A673 (cell line): Measurements from ENCODE around the gene RABL2B. TPM values are rescaled to one million over a fixed set of nuclear protein-coding genes. Genes with fewer than 3 reads are reported as not detected.
"Not testable (repeated sequence)": the region's sequence is repeated elsewhere in the genome, so short reads cannot be mapped to it uniquely, and the experiment has no call there.

Experiments used
- BruUV-seq: library from RNA; stranded (reverse); fragments of 400-500 nt; replicated peaks from 2 replicates; lab custom pipeline; 2021; lab: Mats Ljungman, UMichigan
- CTCF ChIA-PET: fragments of 300-600 bp; sonication (Branson Sonifier 250); formaldehyde crosslinking; loops from one replicate; lab custom pipeline; 2022; ENCODE audit warnings: antibody characterized with exemption; lab: Charles Lee
- POLR2A ChIA-PET: fragments of 300-600 bp; sonication (Branson Sonifier 250); formaldehyde crosslinking; loops from one replicate; lab custom pipeline; 2022; ENCODE audit warnings: antibody characterized with exemption; ENCODE audit not compliant: low non-redundant PET; lab: Charles Lee
- DNase-seq: peaks from one replicate; pipeline ENCODE4 v3.0.0-alpha.2; 2015; ENCODE audit warnings: low spot score
- H3K27ac ChIP-seq: fragments of 200-600 bp; sonication (generic); 2 replicates; pipeline ENCODE4 v1.5.1; 2016; ENCODE audit warnings: mixed run types, low read depth, mild to moderate bottlenecking, mixed read lengths, antibody characterized with exemption, low read length; ENCODE audit not compliant: poor library complexity, severe bottlenecking
- H3K27me3 ChIP-seq: fragments of 200-600 bp; sonication (generic); replicated peaks from 2 replicates; pipeline ENCODE4 v1.6.1; 2017; ENCODE audit warnings: mixed run types, low read depth, mild to moderate bottlenecking, mixed read lengths, antibody characterized with exemption, low read length; ENCODE audit not compliant: insufficient read depth, poor library complexity
- H3K36me3 ChIP-seq: fragments of 200-600 bp; sonication (generic); 2 replicates; pipeline ENCODE4 v1.6.1; 2016; ENCODE audit warnings: mixed run types, mild to moderate bottlenecking, mixed read lengths, antibody characterized with exemption, low read length; ENCODE audit not compliant: insufficient read depth, poor library complexity, severe bottlenecking
- H3K4me1 ChIP-seq: fragments of 200-600 bp; sonication (generic); 2 replicates; pipeline ENCODE4 v1.6.1; 2017; ENCODE audit warnings: mixed run types, mild to moderate bottlenecking, mixed read lengths, antibody characterized with exemption, low read length; ENCODE audit not compliant: insufficient read depth, poor library complexity, severe bottlenecking
- H3K4me3 ChIP-seq: fragments of 200-600 bp; sonication (generic); 2 replicates; pipeline ENCODE4 v1.5.1; 2016; ENCODE audit warnings: low read depth, mixed run types, mild to moderate bottlenecking, mixed read lengths, low read length; ENCODE audit not compliant: poor library complexity, severe bottlenecking
- H3K9me3 ChIP-seq: fragments of 200-600 bp; sonication (generic); 2 replicates; pipeline ENCODE4 v1.6.1; 2016; ENCODE audit warnings: mixed run types, low read depth, mild to moderate bottlenecking, mixed read lengths, antibody characterized with exemption, low read length; ENCODE audit not compliant: poor library complexity, severe bottlenecking
- CTCF ChIP-seq: fragments of 300-800, 200-600 bp; sonication (generic); conservative IDR thresholded peaks from 2 replicates; pipeline ENCODE4 v1.5.1; 2017; ENCODE audit warnings: low read depth, mild to moderate bottlenecking, antibody characterized with exemption, low read length, moderate library complexity, mixed read lengths
- intact Hi-C: fragments of 100-400 bp; cut with micrococcal nuclease; formaldehyde crosslinking; loops from one replicate; pipeline ENCODE4 v1.10.0; 2022; ENCODE audit not compliant: unreplicated experiment
- total RNA-seq: library from RNA; stranded (reverse); gene quantifications from 2 replicates; pipeline ENCODE4 v1.2.3, GENCODE V29; 2021

Gene RABL2B
- total RNA-seq, 1 experiment from 2014 or later: 36.8 TPM

- H3K4me3 ChIP-seq, H3K4me1 ChIP-seq, H3K27me3 ChIP-seq, BruUV-seq, H3K27ac ChIP-seq, H3K36me3 ChIP-seq, POLR2A ChIA-PET, intact Hi-C loops, H3K9me3 ChIP-seq: not testable (repeated sequence)
- TF ChIP-seq CTCF: peak; percentile 57
- DNase-seq: peak; percentile 77
- CTCF ChIA-PET: interaction anchor here (0.6 kb wide), 1 partner anchor 532 kb away, joined by 4 read pairs; no protein-coding TSS in a partner anchor
Measured at GRCh38 chr22:50775132-50775531, 8.3 kb downstream of the RABL2B start.

- H3K9me3 ChIP-seq, H3K4me1 ChIP-seq, H3K36me3 ChIP-seq, H3K27me3 ChIP-seq, H3K27ac ChIP-seq, intact Hi-C loops, CTCF ChIA-PET, DNase-seq, H3K4me3 ChIP-seq, BruUV-seq, POLR2A ChIA-PET: not testable (repeated sequence)
Measured at GRCh38 chr22:50764288-50764687, 19.1 kb downstream of the RABL2B start.

GRCh38 chr22:50761829-50762228, 21.6 kb downstream of the RABL2B start:
- CTCF ChIA-PET, POLR2A ChIA-PET, H3K27ac ChIP-seq, H3K9me3 ChIP-seq, BruUV-seq, H3K27me3 ChIP-seq, H3K36me3 ChIP-seq, H3K4me1 ChIP-seq, intact Hi-C loops, DNase-seq, H3K4me3 ChIP-seq: not testable (repeated sequence)

GRCh38 chr22:50759597-50760341, 23.7 kb downstream of the RABL2B start:
- H3K4me1 ChIP-seq, H3K27ac ChIP-seq, intact Hi-C loops, H3K27me3 ChIP-seq, CTCF ChIA-PET, BruUV-seq, H3K4me3 ChIP-seq, H3K9me3 ChIP-seq, H3K36me3 ChIP-seq: not testable (repeated sequence)
- POLR2A ChIA-PET: interaction anchor here (0.7 kb wide), 1 partner anchor 234 kb away, joined by 4 read pairs; the partner anchor contains the start of gene SCO2
- DNase-seq: peak; percentile 55

- intact Hi-C loops, POLR2A ChIA-PET, CTCF ChIA-PET, H3K9me3 ChIP-seq, H3K36me3 ChIP-seq, H3K27me3 ChIP-seq, H3K4me1 ChIP-seq: not testable (repeated sequence)
- TSS peak; percentile 75 for BruUV-seq
- Histone ChIP-seq H3K4me3 (peak overlapping the region; percentile 49), H3K27ac (peak overlapping the region; percentile 57)
- peak; percentile 20 for DNase-seq
Measured at GRCh38 chr22:50756949-50757491, 26.4 kb downstream of the RABL2B start.

GRCh38 chr22:50756406-50756805, 27.0 kb downstream of the RABL2B start:
- DNase-seq, H3K9me3 ChIP-seq, intact Hi-C loops, H3K36me3 ChIP-seq, CTCF ChIA-PET, H3K4me1 ChIP-seq, H3K27me3 ChIP-seq, POLR2A ChIA-PET, H3K27ac ChIP-seq, BruUV-seq: not testable (repeated sequence)
- peak overlapping the region; percentile 49 for H3K4me3 ChIP-seq

- POLR2A ChIA-PET, H3K36me3 ChIP-seq, intact Hi-C loops, H3K27me3 ChIP-seq, H3K27ac ChIP-seq, H3K4me1 ChIP-seq, CTCF ChIA-PET, H3K9me3 ChIP-seq, BruUV-seq, H3K4me3 ChIP-seq, DNase-seq: not testable (repeated sequence)
Measured at GRCh38 chr22:50755251-50755650, 28.2 kb downstream of the RABL2B start.
